ENCODE results near the gene KCNMA1. TPM values are rescaled to one million over a fixed set of nuclear protein-coding genes. Genes with fewer than 3 reads are reported as not detected.

The KCNMA1 gene
- total RNA-seq, 1 donor from 2014 or later = 30.1 TPM

GRCh38 chr10:77309092-77309491, 328.5 kb downstream of the KCNMA1 start:
- peaks cover 6% of the 10 kb centered on the region for H3K4me1 Mint-ChIP-seq (ENCODE audit: unreplicated experiment)
- TF ChIP-seq CTCF (conservative IDR thresholded peaks at IDR 0.05) = no peak
- H3K27ac Mint-ChIP-seq = no peak overlapping the region
- DNase-seq (ENCODE audit: extremely low spot score, unreplicated experiment) = no peak
- no peak overlapping the region for H3K4me3 Mint-ChIP-seq
- no peaks in the 10 kb centered on the region for H3K9me3 Mint-ChIP-seq
- H3K36me3 Mint-ChIP-seq = no peaks in the 10 kb centered on the region
- H3K27me3 Mint-ChIP-seq = peaks cover 15% of the 10 kb centered on the region

GRCh38 chr10:77308084-77308732, 329.4 kb downstream of the KCNMA1 start:
- Mint-ChIP-seq H3K27me3 (peaks cover 15% of the 10 kb centered on the region), H3K36me3 (no peaks in the 10 kb centered on the region), H3K9me3 (no peaks in the 10 kb centered on the region), H3K4me1 (ENCODE audit: unreplicated experiment) (peaks cover 4% of the 10 kb centered on the region), H3K27ac (no peak overlapping the region), H3K4me3 (no peak overlapping the region)
- DNase-seq (ENCODE audit: extremely low spot score, unreplicated experiment) = no peak
- TF ChIP-seq CTCF (conservative IDR thresholded peaks at IDR 0.05) = no peak

- Mint-ChIP-seq H3K36me3 (no peaks in the 10 kb centered on the region), H3K9me3 (no peaks in the 10 kb centered on the region), H3K4me1 (ENCODE audit: unreplicated experiment) (peaks cover 4% of the 10 kb centered on the region), H3K27ac (no peak overlapping the region), H3K4me3 (no peak overlapping the region), H3K27me3 (peaks cover 15% of the 10 kb centered on the region)
- no peak for DNase-seq (ENCODE audit: extremely low spot score, unreplicated experiment)
- TF ChIP-seq CTCF (conservative IDR thresholded peaks at IDR 0.05) = no peak
These were observed 330.9 kb downstream of the KCNMA1 start for GRCh38 chr10:77306666-77307065.

- Mint-ChIP-seq H3K27me3 (peaks cover 15% of the 10 kb centered on the region), H3K9me3 (no peaks in the 10 kb centered on the region), H3K27ac (no peak overlapping the region), H3K4me3 (no peak overlapping the region), H3K36me3 (no peaks in the 10 kb centered on the region), H3K4me1 (ENCODE audit: unreplicated experiment) (peaks cover 4% of the 10 kb centered on the region)
- no peak for TF ChIP-seq CTCF (conservative IDR thresholded peaks at IDR 0.05)
- DNase-seq (ENCODE audit: extremely low spot score, unreplicated experiment) = no peak
These were observed 331.7 kb downstream of the KCNMA1 start for GRCh38 chr10:77305650-77306632.

- H3K4me1 Mint-ChIP-seq (ENCODE audit: unreplicated experiment) = no peaks in the 10 kb centered on the region
- no peak overlapping the region for H3K4me3 Mint-ChIP-seq
- no peak for TF ChIP-seq CTCF (conservative IDR thresholded peaks at IDR 0.05)
- peaks cover 12% of the 10 kb centered on the region for H3K27me3 Mint-ChIP-seq
- no peak overlapping the region for H3K27ac Mint-ChIP-seq
- no peak for DNase-seq (ENCODE audit: extremely low spot score, unreplicated experiment)
- no peaks in the 10 kb centered on the region for H3K36me3 Mint-ChIP-seq
- H3K9me3 Mint-ChIP-seq = no peaks in the 10 kb centered on the region
These were observed 333.4 kb downstream of the KCNMA1 start for GRCh38 chr10:77304192-77304591.
